Upper lobe of left lung (tissue), 4 donors: ENCODE measurements around the gene FRMPD4.

ENCODE experiments used
- EP300 ChIP-seq, 4 donors: sonication (generic); formaldehyde crosslinking; IDR thresholded peaks; one replicate each; pipeline ENCODE4 v1.5.1; 2017; ENCODE audit warnings: antibody characterized with exemption in 4 of 4, control low read depth in 2 of 4
- POLR2A ChIP-seq, 4 donors: fragments of 450-650 bp; IDR thresholded peaks; one replicate each; pipeline ENCODE4 v1.5.1; 2016 to 2017; ENCODE audit warnings: antibody characterized with exemption in 4 of 4, mild to moderate bottlenecking in 2 of 4
- TF ChIP-seq, protein P1 (sequence below), 6 experiments: fragments of 450-650 bp in 4 of 6; fragments of 200-600 bp in 2 of 6; sonication (generic) in 2 of 6; IDR thresholded peaks; one replicate each; pipeline ENCODE4 v1.5.1; 2016 to 2019; ENCODE audit warnings: antibody characterized with exemption in 6 of 6

DNA sequence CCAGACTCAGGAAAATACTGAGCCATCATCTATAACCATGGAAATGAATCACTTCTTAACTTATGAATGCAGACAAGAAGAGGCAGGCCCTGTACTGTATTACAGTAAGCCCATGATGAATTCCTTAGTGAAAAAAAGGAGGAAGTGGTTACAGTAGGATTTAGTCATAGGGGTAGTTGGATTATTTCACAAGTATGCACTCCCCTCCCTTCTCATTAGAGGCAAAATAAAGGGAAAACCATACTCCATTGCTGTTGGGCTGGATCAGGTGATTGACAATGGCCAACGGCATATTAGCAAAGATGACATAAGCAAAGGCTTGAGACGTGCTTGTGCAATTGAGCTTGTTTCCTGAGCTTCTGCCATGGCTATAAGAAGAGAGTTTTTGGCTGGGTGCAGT is 471.8 kb downstream of the FRMPD4 start:
- TF ChIP-seq, protein P1, sequence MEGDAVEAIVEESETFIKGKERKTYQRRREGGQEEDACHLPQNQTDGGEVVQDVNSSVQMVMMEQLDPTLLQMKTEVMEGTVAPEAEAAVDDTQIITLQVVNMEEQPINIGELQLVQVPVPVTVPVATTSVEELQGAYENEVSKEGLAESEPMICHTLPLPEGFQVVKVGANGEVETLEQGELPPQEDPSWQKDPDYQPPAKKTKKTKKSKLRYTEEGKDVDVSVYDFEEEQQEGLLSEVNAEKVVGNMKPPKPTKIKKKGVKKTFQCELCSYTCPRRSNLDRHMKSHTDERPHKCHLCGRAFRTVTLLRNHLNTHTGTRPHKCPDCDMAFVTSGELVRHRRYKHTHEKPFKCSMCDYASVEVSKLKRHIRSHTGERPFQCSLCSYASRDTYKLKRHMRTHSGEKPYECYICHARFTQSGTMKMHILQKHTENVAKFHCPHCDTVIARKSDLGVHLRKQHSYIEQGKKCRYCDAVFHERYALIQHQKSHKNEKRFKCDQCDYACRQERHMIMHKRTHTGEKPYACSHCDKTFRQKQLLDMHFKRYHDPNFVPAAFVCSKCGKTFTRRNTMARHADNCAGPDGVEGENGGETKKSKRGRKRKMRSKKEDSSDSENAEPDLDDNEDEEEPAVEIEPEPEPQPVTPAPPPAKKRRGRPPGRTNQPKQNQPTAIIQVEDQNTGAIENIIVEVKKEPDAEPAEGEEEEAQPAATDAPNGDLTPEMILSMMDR (IDR thresholded peaks at IDR 0.05): no peak
- no peak for TF ChIP-seq POLR2A (IDR thresholded peaks at IDR 0.05)
- TF ChIP-seq EP300 (IDR thresholded peaks at IDR 0.05): no peak
